Natural killer cell (primary cell): ENCODE data around the gene SRGAP3. TPM values are rescaled to one million over a fixed set of nuclear protein-coding genes. Genes with fewer than 3 reads are reported as not detected.

Experiments
- ATAC-seq, 3 donors: fragments of 150-1000 bp in 2 of 3; fragments of 200-7000 bp in 1 of 3; cut with Tn5 transposase; 1 replicate in 1 of 3; 2 replicates in 2 of 3; pipeline ENCODE4 v1.10.0; 2021; ENCODE audit warnings: mild to moderate bottlenecking in 2 of 3, moderate library complexity in 2 of 3
- DNase-seq, 2 donors: peaks; one replicate each; pipeline versions ENCODE4 v3.0.0 to v3.0.0-alpha.2; 2013 to 2021; ENCODE audit warnings: mixed read lengths in 1 of 2
- H3K27ac ChIP-seq: one replicate; pipeline ENCODE4 v1.5.1; 2013; ENCODE audit warnings: mild to moderate bottlenecking, low read length
- H3K27me3 ChIP-seq: one replicate; pipeline ENCODE4 v1.6.1; 2013; ENCODE audit warnings: low read length; ENCODE audit not compliant: control insufficient read depth, insufficient read depth
- H3K36me3 ChIP-seq: one replicate; pipeline ENCODE4 v1.6.1; 2013; ENCODE audit warnings: low read length; ENCODE audit not compliant: control insufficient read depth, insufficient read depth
- H3K4me1 ChIP-seq: one replicate; pipeline ENCODE4 v1.6.1; 2013; ENCODE audit warnings: low read length; ENCODE audit not compliant: control insufficient read depth, insufficient read depth
- H3K4me3 ChIP-seq: one replicate; pipeline ENCODE4 v1.5.1; 2013; ENCODE audit warnings: low read length
- H3K9me3 ChIP-seq: one replicate; pipeline ENCODE4 v1.6.1; 2013; ENCODE audit warnings: low read length; ENCODE audit not compliant: control insufficient read depth, insufficient read depth
- H3K27ac Mint-ChIP-seq, 2 donors: one replicate each; pipeline ENCODE4 v1.8.0; 2022; ENCODE audit warnings: mild to moderate bottlenecking in 2 of 2, mixed read lengths in 2 of 2, moderate library complexity in 1 of 2
- H3K27me3 Mint-ChIP-seq, 2 donors: one replicate each; pipeline ENCODE4 v1.8.0; 2022; ENCODE audit warnings: low read depth in 2 of 2, mixed read lengths in 2 of 2
- H3K36me3 Mint-ChIP-seq: one replicate; pipeline ENCODE4 v1.8.0; 2022; ENCODE audit warnings: mixed read lengths
- H3K4me1 Mint-ChIP-seq, 2 donors: one replicate each; pipeline ENCODE4 v1.8.0; 2022; ENCODE audit warnings: mixed read lengths in 2 of 2
- H3K4me3 Mint-ChIP-seq: one replicate; pipeline ENCODE4 v1.8.0; 2022; ENCODE audit warnings: mild to moderate bottlenecking, moderate library complexity, mixed read lengths
- H3K9me3 Mint-ChIP-seq, 2 donors: one replicate each; pipeline ENCODE4 v1.8.0; 2022; ENCODE audit warnings: mixed read lengths in 2 of 2
- CTCF ChIP-seq: fragments of 200-600 bp; IDR thresholded peaks from one replicate; pipeline ENCODE4 v1.8.0; 2022; ENCODE audit warnings: antibody characterized with exemption
- WGBS: methylation state at CpG from one replicate; pipeline ENCODE4 v1.1.7; 2013; ENCODE audit warnings: missing lambda C conversion rate; ENCODE audit not compliant: insufficient coverage; 5-methylcytosine and 5-hydroxymethylcytosine counted together
- intact Hi-C: fragments of 100-400 bp; cut with micrococcal nuclease; formaldehyde crosslinking; loops from one replicate; pipeline ENCODE4 v1.14.2; 2022
- total RNA-seq, 4 donors: library from RNA; stranded (reverse); fragments of 120-200 nt in 1 of 4; gene quantifications; one replicate each; pipeline versions ENCODE4 v1.2.3 to v1.2.4, GENCODE V29; 2013 to 2022

The SRGAP3 gene
- total RNA-seq, 3 donors from 2014 or later (not counting 1 experiment from before 2014, with no cell fraction given), result 2.5 to 14.9 (median 3.0) TPM

GRCh38 chr3:9110802-9111201, 138.6 kb downstream of the SRGAP3 start:
- Mint-ChIP-seq H3K27ac (no peak overlapping the region), H3K4me3 (no peak overlapping the region), H3K9me3 (no peaks in the 10 kb centered on the region), H3K27me3 (peaks cover 0 to 4% of the 10 kb centered on the region in 2 donors), H3K36me3 (no peaks in the 10 kb centered on the region), H3K4me1 (no peaks in the 10 kb centered on the region)
- H3K36me3 ChIP-seq, result no peaks in the 10 kb centered on the region
- intact Hi-C loops, result no loop called here
- no peak overlapping the region for H3K4me3 ChIP-seq
- H3K27ac ChIP-seq, result no peak overlapping the region
- no peak for ATAC-seq
- no peak for DNase-seq
- H3K27me3 ChIP-seq, result no peaks in the 10 kb centered on the region
- no peaks in the 10 kb centered on the region for H3K9me3 ChIP-seq
- no peak for TF ChIP-seq CTCF
- no peaks in the 10 kb centered on the region for H3K4me1 ChIP-seq
- WGBS, result 75% methylated on average over 5 of the region's 5 CpGs

- Histone ChIP-seq H3K4me1 (no peaks in the 10 kb centered on the region), H3K4me3 (no peak overlapping the region), H3K27me3 (no peaks in the 10 kb centered on the region), H3K27ac (no peak overlapping the region), H3K36me3 (no peaks in the 10 kb centered on the region), H3K9me3 (no peaks in the 10 kb centered on the region)
- intact Hi-C loops, result no loop called here
- DNase-seq (no peak), ATAC-seq (no peak)
- H3K36me3 Mint-ChIP-seq, result no peaks in the 10 kb centered on the region
- no peaks in the 10 kb centered on the region for H3K9me3 Mint-ChIP-seq
- TF ChIP-seq CTCF, result no peak
- H3K27me3 Mint-ChIP-seq, result peaks cover 0 to 4% of the 10 kb centered on the region in 2 donors
- 91% methylated on average over 12 of the region's 12 CpGs for whole genome bisulfite sequencing
- no peak overlapping the region for H3K4me3 Mint-ChIP-seq
- no peak overlapping the region for H3K27ac Mint-ChIP-seq
- H3K4me1 Mint-ChIP-seq, result no peaks in the 10 kb centered on the region
Measured at GRCh38 chr3:9110316-9110715, 139.1 kb downstream of the SRGAP3 start.

- Histone ChIP-seq H3K27ac (no peak overlapping the region), H3K4me3 (no peak overlapping the region), H3K9me3 (no peaks in the 10 kb centered on the region), H3K27me3 (no peaks in the 10 kb centered on the region), H3K36me3 (no peaks in the 10 kb centered on the region), H3K4me1 (no peaks in the 10 kb centered on the region)
- Mint-ChIP-seq H3K36me3 (no peaks in the 10 kb centered on the region), H3K9me3 (no peaks in the 10 kb centered on the region), H3K27me3 (peaks cover 0 to 4% of the 10 kb centered on the region in 2 donors), H3K27ac (no peak overlapping the region), H3K4me3 (no peak overlapping the region), H3K4me1 (no peaks in the 10 kb centered on the region)
- no peak for TF ChIP-seq CTCF
- intact Hi-C loops, result no loop called here
- no peak for ATAC-seq
- WGBS, result 71% methylated on average over 3 of the region's 3 CpGs
- no peak for DNase-seq
Measured at GRCh38 chr3:9109568-9109914, 139.9 kb downstream of the SRGAP3 start.

- DNase-seq (no peak), ATAC-seq (no peak)
- WGBS, result 90% methylated on average over 8 of the region's 8 CpGs
- H3K36me3 Mint-ChIP-seq, result no peaks in the 10 kb centered on the region
- peaks cover 0 to 4% of the 10 kb centered on the region in 2 donors for H3K27me3 Mint-ChIP-seq
- H3K27ac ChIP-seq, result no peak overlapping the region
- H3K27ac Mint-ChIP-seq, result no peak overlapping the region
- H3K4me3 ChIP-seq, result no peak overlapping the region
- H3K27me3 ChIP-seq, result no peaks in the 10 kb centered on the region
- no peak for TF ChIP-seq CTCF
- no peak overlapping the region for H3K4me3 Mint-ChIP-seq
- no peaks in the 10 kb centered on the region for H3K9me3 Mint-ChIP-seq
- H3K4me1 ChIP-seq, result no peaks in the 10 kb centered on the region
- no peaks in the 10 kb centered on the region for H3K9me3 ChIP-seq
- intact Hi-C loops, result no loop called here
- H3K36me3 ChIP-seq, result no peaks in the 10 kb centered on the region
- H3K4me1 Mint-ChIP-seq, result no peaks in the 10 kb centered on the region
Measured at GRCh38 chr3:9108876-9109567, 140.4 kb downstream of the SRGAP3 start.
